C4-2B (cell line): ENCODE results near the gene SNX22.

ENCODE experiments used
- H3K27ac ChIP-seq: fragments of 450-650 bp; 2 replicates; pipeline ENCODE4 v1.5.1; 2017
- CTCF ChIP-seq: fragments of 450-650 bp; conservative IDR thresholded peaks from 2 replicates; pipeline ENCODE4 v1.5.1; 2017; ENCODE audit warnings: mild to moderate bottlenecking
- ZFX ChIP-seq: fragments of 450-650 bp; IDR thresholded peaks from 2 replicates; pipeline ENCODE4 v1.6.1; 2017

The SNX22 gene

GRCh38 chr15:64146520-64146884 lies 5.0 kb upstream of the SNX22 start:
- TF ChIP-seq CTCF (no peak), ZFX (no peak)
- H3K27ac ChIP-seq, result no peak overlapping the region

GRCh38 chr15:64146885-64147681 lies 4.4 kb upstream of the SNX22 start:
- no peak overlapping the region for H3K27ac ChIP-seq
- TF ChIP-seq CTCF (no peak), ZFX (no peak; the same call in 1 of the 2 replicates)

- no peak overlapping the region for H3K27ac ChIP-seq
- no peak for TF ChIP-seq CTCF
- no peak for TF ChIP-seq ZFX
Observed at GRCh38 chr15:64148168-64148567, 3.4 kb upstream of the SNX22 start.

- H3K27ac ChIP-seq, result no peak overlapping the region
- TF ChIP-seq ZFX (no peak), CTCF (no peak)
Observed at GRCh38 chr15:64148581-64148980, 3.0 kb upstream of the SNX22 start.

- TF ChIP-seq ZFX (no peak), CTCF (peak; percentile 22; the same call in 1 of the 2 replicates)
- H3K27ac ChIP-seq, result no peak overlapping the region
Observed at GRCh38 chr15:64149424-64149823, 2.1 kb upstream of the SNX22 start.

GRCh38 chr15:64149893-64150578 lies 1.5 kb upstream of the SNX22 start:
- H3K27ac ChIP-seq, result no peak overlapping the region
- TF ChIP-seq CTCF (no peak), ZFX (no peak)
